Cardiac muscle cell (in vitro differentiated cells and primary cell): ENCODE data around the gene PTPN12. TPM values are rescaled to one million over a fixed set of nuclear protein-coding genes. Genes with fewer than 3 reads are reported as not detected.

ENCODE experiments used
- DNase-seq, 2 donors: peaks; one replicate each; pipeline versions ENCODE4 v3.0.0 to v3.0.0-alpha.2; 2010 to 2017; ENCODE audit warnings: low read depth in 1 of 2, low spot score in 1 of 2
- H3K27ac ChIP-seq: fragments of 200-600 bp; sonication (generic); 2 replicates; pipeline ENCODE4 v1.5.1; 2016
- H3K27me3 ChIP-seq: fragments of 200-600 bp; sonication (generic); 2 replicates; pipeline ENCODE4 v1.6.0; 2016; ENCODE audit warnings: control low read depth
- H3K36me3 ChIP-seq: fragments of 200-600 bp; sonication (generic); 2 replicates; pipeline ENCODE4 v1.5.1; 2016; ENCODE audit warnings: control low read depth
- H3K4me1 ChIP-seq: fragments of 200-600 bp; sonication (generic); 2 replicates; pipeline ENCODE4 v1.8.1; 2017; ENCODE audit warnings: low read depth, mild to moderate bottlenecking, mixed run types
- H3K4me3 ChIP-seq: fragments of 200-600 bp; sonication (generic); 2 replicates; pipeline ENCODE4 v1.5.1; 2016; ENCODE audit warnings: mild to moderate bottlenecking
- H3K9me3 ChIP-seq: fragments of 200-600 bp; sonication (generic); 2 replicates; pipeline ENCODE4 v1.5.1; 2017; ENCODE audit warnings: low read depth, mild to moderate bottlenecking, control low read depth
- CTCF ChIP-seq: IDR thresholded peaks from 2 replicates; pipeline ENCODE4 v1.5.1; 2012; ENCODE audit warnings: low read depth, mild to moderate bottlenecking, low read length
- polyA plus RNA-seq: library from polyadenylated mRNA; unstranded; fragments of >200 nt; fragmentation: Nextera tagmentation; extraction: Ambion mirVana; gene quantifications from 2 replicates; pipeline ENCODE4 v1.2.1, GENCODE V29; 2016
- total RNA-seq: library from RNA; depleted of rRNA; stranded (reverse); fragments of >200 nt; gene quantifications from 2 replicates; pipeline ENCODE4 v1.2.3, GENCODE V29; 2016

Gene PTPN12
- total and polyA plus RNA-seq, 2 experiments from 2014 or later, result 13.4 to 19.3 TPM

- DNase-seq, result no peak
- no peak for TF ChIP-seq CTCF
- Histone ChIP-seq H3K27ac (peak overlapping the region; percentile 89), H3K9me3 (no peaks in the 10 kb centered on the region), H3K36me3 (no peaks in the 10 kb centered on the region), H3K4me1 (peaks cover 11% of the 10 kb centered on the region), H3K4me3 (peak overlapping the region; percentile 91), H3K27me3 (no peaks in the 10 kb centered on the region)
These were observed 1.1 kb upstream of the PTPN12 start for GRCh38 chr7:77536017-77536412.

DNA sequence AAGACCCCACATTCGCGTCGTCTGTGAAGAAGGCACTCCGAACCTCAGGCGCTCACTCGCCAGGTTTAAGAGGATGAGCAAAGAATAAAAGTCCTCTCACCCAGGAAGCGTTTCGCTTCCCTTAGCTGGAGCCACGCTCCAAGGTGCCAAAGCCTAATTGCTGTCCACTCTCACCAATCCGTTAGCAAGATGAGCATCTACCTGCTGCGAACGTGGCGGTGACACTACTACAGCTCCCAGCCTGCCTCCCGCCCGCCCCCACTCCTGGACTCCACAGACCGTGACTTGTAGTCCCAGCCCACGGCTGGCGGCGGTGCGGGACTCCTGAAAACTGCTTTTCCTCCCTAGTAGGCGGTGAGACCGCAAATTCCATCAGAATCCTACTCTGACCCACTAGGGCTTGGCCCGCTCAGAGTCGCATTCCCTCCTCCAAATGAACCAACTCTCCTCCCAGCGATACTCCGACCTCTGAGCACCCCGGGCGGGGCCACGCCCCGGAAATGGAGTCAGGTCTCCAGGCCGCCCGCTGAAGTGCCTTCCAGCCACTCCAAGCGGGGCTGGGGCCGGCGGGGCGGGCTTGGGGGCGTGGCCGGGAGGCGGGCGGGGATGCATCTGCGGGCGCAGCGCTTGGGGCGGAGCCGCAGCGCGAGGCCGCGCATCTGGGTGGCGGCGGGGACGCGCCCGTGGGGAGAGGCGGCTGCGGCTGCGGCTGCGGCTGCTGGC, 521 bp upstream of the PTPN12 start:
- no peaks in the 10 kb centered on the region for H3K9me3 ChIP-seq
- peak overlapping the region; percentile 89 for H3K27ac ChIP-seq
- H3K4me1 ChIP-seq, result peaks cover 11% of the 10 kb centered on the region
- no peaks in the 10 kb centered on the region for H3K36me3 ChIP-seq
- DNase-seq, result peak; percentile 98
- peak overlapping the region; percentile 91 for H3K4me3 ChIP-seq
- no peaks in the 10 kb centered on the region for H3K27me3 ChIP-seq
- no peak for TF ChIP-seq CTCF

DNA sequence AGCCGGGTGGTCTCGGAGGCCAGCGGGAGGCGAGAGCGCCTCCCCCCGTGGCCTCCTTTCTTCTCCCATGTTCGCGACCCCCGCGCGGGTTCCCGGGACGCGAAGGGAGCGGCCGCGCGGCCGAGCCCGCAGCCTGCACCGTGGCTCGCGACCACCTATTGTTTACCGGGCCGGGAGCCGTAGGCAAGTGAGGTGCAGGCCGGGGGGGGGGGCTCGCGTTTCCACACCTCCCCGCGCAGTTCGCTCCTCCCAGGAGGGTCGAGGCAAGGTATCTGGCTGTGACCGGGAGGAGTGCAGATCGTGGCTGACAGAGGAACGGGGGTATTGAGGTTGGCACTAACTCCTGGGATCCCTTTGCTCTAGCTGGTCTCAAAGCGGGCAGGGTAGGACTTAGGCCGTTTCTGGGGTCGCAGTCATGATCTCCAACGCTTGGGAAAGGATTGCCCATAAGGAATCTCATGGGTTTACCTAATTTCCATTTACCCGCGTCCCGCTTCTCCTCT, 734 bp downstream of the PTPN12 start:
- no peak for TF ChIP-seq CTCF
- peak; percentile 39 to 52 for DNase-seq
- no peaks in the 10 kb centered on the region for H3K27me3 ChIP-seq

GRCh38 chr7:77538281-77539212, 1.5 kb downstream of the PTPN12 start:
- Histone ChIP-seq H3K9me3 (no peaks in the 10 kb centered on the region), H3K36me3 (no peaks in the 10 kb centered on the region)
- peak; percentile 76 to 97 for DNase-seq

More for the DNA sequence above, 734 bp downstream of the PTPN12 start:
- no peaks in the 10 kb centered on the region for H3K36me3 ChIP-seq
- H3K4me3 ChIP-seq, result peak overlapping the region; percentile 91
- no peaks in the 10 kb centered on the region for H3K9me3 ChIP-seq
- H3K27ac ChIP-seq, result peak overlapping the region; percentile 92
- H3K4me1 ChIP-seq, result peaks cover 11% of the 10 kb centered on the region

More at GRCh38 chr7:77538281-77539212, 1.5 kb downstream of the PTPN12 start:
- Histone ChIP-seq H3K4me3 (peak overlapping the region; percentile 91), H3K27me3 (no peaks in the 10 kb centered on the region), H3K4me1 (peaks cover 11% of the 10 kb centered on the region), H3K27ac (peak overlapping the region; percentile 92)
- TF ChIP-seq CTCF, result no peak
